ENCODE data around the gene ESPNL. TPM values are rescaled to one million over a fixed set of nuclear protein-coding genes. Genes with fewer than 3 reads are reported as not detected.
A peak's percentile ranks its signal among the peaks of the same experiment; 100 is the strongest.

The ESPNL gene
- total RNA-seq, 2 donors from 2014 or later: 0.15 to 0.86 TPM

- Mint-ChIP-seq H3K27me3 (ENCODE audit: insufficient read depth) (no peaks in the 10 kb centered on the region), H3K27ac (no peak overlapping the region), H3K4me1 (no peaks in the 10 kb centered on the region), H3K36me3 (ENCODE audit: low read depth) (no peaks in the 10 kb centered on the region), H3K4me3 (no peak overlapping the region), H3K9me3 (no peaks in the 10 kb centered on the region)
- Histone ChIP-seq H3K4me3 (ENCODE audit: low read length) (no peak overlapping the region), H3K27me3 (ENCODE audit: control insufficient read depth, insufficient read depth, low read length, poor library complexity, severe bottlenecking) (no peaks in the 10 kb centered on the region), H3K9me3 (ENCODE audit: control insufficient read depth, low read length) (no peaks in the 10 kb centered on the region), H3K27ac (ENCODE audit: low read depth, low read length) (no peak overlapping the region), H3K36me3 (ENCODE audit: control insufficient read depth, insufficient read depth, low read length) (no peaks in the 10 kb centered on the region), H3K4me1 (ENCODE audit: control insufficient read depth, insufficient read depth, low read length) (no peaks in the 10 kb centered on the region), H3K9ac (ENCODE audit: extremely low read depth, low read length, poor library complexity, severe bottlenecking) (no peak overlapping the region)
- no peak for DNase-seq
- no peak for TF ChIP-seq CTCF (conservative IDR thresholded peaks at IDR 0.05)
- 92 to 94% methylated on average over 10 to 22 of the region's 22 CpGs for WGBS, 2 experiments (ENCODE audit: insufficient coverage in 1 of 2, insufficient read length in 1 of 2)
Measured at GRCh38 chr2:238129166-238130010, 29.2 kb downstream of the ESPNL start.

GRCh38 chr2:238130111-238130695, 30.1 kb downstream of the ESPNL start:
- Mint-ChIP-seq H3K4me1 (no peaks in the 10 kb centered on the region), H3K27ac (no peak overlapping the region), H3K4me3 (no peak overlapping the region), H3K36me3 (ENCODE audit: low read depth) (no peaks in the 10 kb centered on the region), H3K9me3 (no peaks in the 10 kb centered on the region), H3K27me3 (ENCODE audit: insufficient read depth) (no peaks in the 10 kb centered on the region)
- no peak overlapping the region for H3K27ac ChIP-seq (ENCODE audit: low read depth, low read length)
- peak; percentile 31 for DNase-seq
- no peak overlapping the region for H3K4me3 ChIP-seq (ENCODE audit: low read length)
- no peaks in the 10 kb centered on the region for H3K27me3 ChIP-seq (ENCODE audit: control insufficient read depth, insufficient read depth, low read length, poor library complexity, severe bottlenecking)
- H3K9me3 ChIP-seq (ENCODE audit: control insufficient read depth, low read length): no peaks in the 10 kb centered on the region
- TF ChIP-seq CTCF (conservative IDR thresholded peaks at IDR 0.05): no peak
- H3K4me1 ChIP-seq (ENCODE audit: control insufficient read depth, insufficient read depth, low read length): no peaks in the 10 kb centered on the region
- WGBS, 2 experiments (ENCODE audit: insufficient coverage in 1 of 2, insufficient read length in 1 of 2): 93 to 96% methylated on average over 15 to 28 of the region's 28 CpGs
- H3K36me3 ChIP-seq (ENCODE audit: control insufficient read depth, insufficient read depth, low read length): no peaks in the 10 kb centered on the region
- no peak overlapping the region for H3K9ac ChIP-seq (ENCODE audit: extremely low read depth, low read length, poor library complexity, severe bottlenecking)

GRCh38 chr2:238130696-238131628, 30.8 kb downstream of the ESPNL start:
- 93 to 97% methylated on average over 30 to 68 of the region's 68 CpGs for WGBS, 2 experiments (ENCODE audit: insufficient coverage in 1 of 2, insufficient read length in 1 of 2)
- TF ChIP-seq CTCF (conservative IDR thresholded peaks at IDR 0.05): no peak
- Mint-ChIP-seq H3K27me3 (ENCODE audit: insufficient read depth) (no peaks in the 10 kb centered on the region), H3K4me1 (no peaks in the 10 kb centered on the region), H3K9me3 (no peaks in the 10 kb centered on the region), H3K27ac (no peak overlapping the region), H3K36me3 (ENCODE audit: low read depth) (no peaks in the 10 kb centered on the region), H3K4me3 (no peak overlapping the region)
- Histone ChIP-seq H3K9ac (ENCODE audit: extremely low read depth, low read length, poor library complexity, severe bottlenecking) (no peak overlapping the region), H3K27ac (ENCODE audit: low read depth, low read length) (no peak overlapping the region), H3K9me3 (ENCODE audit: control insufficient read depth, low read length) (no peaks in the 10 kb centered on the region), H3K27me3 (ENCODE audit: control insufficient read depth, insufficient read depth, low read length, poor library complexity, severe bottlenecking) (no peaks in the 10 kb centered on the region), H3K36me3 (ENCODE audit: control insufficient read depth, insufficient read depth, low read length) (no peaks in the 10 kb centered on the region), H3K4me3 (ENCODE audit: low read length) (no peak overlapping the region), H3K4me1 (ENCODE audit: control insufficient read depth, insufficient read depth, low read length) (no peaks in the 10 kb centered on the region)
- peak; percentile 39 for DNase-seq

Measured in endodermal cell (in vitro differentiated cells).